GM12874 (cell line): ENCODE results near the gene HOXD12.

Experiments used
- CTCF ChIP-seq: IDR thresholded peaks from 2 replicates; pipeline ENCODE4 v1.5.1; 2011; ENCODE audit warnings: low read depth, mild to moderate bottlenecking, control low read depth, low read length, moderate library complexity; ENCODE audit not compliant: insufficient read depth

The HOXD12 gene

GRCh38 chr2:176082525-176082823, 17.1 kb upstream of the HOXD12 start:
- no peak for TF ChIP-seq CTCF

GRCh38 chr2:176082824-176083751, 16.5 kb upstream of the HOXD12 start:
- TF ChIP-seq CTCF, result no peak

DNA sequence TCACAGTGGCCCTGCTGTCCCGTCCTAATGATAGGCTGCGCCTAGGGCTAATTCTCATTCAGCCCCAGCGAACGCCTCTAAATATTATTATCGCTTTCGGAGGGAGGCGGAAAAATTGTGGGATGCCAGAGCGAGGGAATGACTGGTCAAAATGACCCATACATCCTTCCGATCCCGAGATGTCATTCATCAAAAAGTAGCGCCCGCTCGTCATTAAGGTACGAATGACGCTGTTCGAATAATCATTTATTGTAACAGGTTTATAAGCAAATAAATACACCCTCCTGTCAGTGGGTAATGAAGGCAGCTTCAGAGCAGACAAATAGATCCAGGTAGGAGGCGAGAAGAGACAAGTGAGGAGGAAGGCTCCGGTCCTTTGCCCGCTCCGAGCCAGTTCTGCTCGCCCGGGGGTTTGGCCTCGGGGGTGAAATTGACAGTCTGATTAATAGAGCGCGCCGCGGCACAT, 15.8 kb upstream of the HOXD12 start, which contains the start of gene EVX2:
TSS of gene EVX2 (minus strand) at position 167 of the 466 bp plus-strand sequence. CDS start 186 bp downstream, outside the sequence.
- no peak for TF ChIP-seq CTCF

- no peak for TF ChIP-seq CTCF
Observed at GRCh38 chr2:176084611-176085119, 14.9 kb upstream of the HOXD12 start.

DNA sequence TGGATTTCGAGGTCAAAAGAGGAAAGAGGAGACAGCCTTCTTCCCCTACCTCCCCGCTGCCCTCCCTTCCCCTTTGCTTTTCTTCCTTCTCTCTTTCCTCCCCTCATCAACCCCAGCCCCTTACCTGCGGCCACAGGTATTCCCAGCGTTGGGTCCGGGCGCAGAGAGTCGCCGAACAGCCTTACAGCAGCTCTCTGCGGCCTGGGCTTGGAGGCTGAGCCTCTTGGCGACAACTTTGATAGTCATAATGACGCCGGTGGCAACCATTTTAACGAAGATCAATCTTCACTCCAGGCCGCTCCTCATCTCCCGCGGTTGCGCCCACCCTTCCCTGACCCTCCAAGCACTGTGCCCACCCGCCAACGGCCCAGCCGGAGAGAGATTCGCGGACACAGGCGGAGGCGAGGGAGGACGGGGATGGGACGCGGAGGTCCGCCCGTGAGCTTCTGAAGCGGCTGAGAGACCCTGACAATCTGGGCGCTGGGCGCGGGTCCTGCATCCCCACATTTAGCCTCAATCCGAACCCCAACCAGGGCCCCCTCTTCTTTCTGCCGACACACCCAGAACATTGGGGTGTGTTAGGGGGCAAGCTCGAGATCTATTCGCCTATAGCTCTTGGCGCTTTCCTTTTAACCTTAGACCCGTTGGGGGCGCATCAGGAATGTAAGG, 14.3 kb upstream of the HOXD12 start:
- TF ChIP-seq CTCF, result no peak

DNA sequence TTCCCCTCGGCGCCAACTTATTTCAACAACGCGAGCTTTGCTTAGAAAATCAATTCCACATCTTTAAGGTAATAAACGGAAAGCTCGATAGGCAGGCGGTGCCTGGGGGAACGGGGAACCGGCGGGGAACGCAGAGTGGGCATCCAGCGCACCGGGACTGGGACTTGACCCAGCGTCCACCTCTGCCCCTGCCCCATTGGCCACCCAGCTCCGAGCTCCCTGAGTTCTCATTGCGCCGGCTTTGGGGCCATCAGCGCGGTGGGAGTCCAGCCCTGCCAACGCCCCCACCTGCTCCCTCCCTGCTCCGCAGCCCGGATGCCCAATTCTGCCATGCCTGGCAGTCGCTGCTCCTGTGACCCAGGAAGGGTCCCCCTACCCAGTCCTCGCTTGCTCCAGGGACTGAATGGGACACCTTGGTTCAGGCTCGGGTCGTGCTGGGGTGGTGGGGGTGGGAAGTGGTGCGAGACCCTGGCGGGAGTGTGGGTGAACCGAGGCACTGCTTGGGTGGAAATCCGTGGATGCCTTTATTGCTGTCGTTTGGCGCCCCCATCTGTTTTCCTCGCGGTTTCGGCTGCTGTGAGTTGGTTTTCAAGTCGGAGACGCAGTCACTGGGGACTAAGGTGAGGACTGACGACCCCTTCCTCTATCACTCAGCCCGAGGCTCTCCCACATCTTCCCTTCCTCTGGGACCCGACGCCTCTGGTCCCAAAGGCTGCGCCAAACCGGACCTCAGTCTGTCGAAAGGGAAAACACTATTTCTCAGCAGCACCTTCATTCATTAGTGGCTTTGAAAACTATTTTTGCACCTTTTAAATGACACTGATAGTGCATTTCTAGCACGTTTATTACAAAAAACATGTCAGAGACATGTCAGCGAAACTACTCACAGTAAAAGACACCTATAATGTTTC, 13.5 kb upstream of the HOXD12 start:
- peak; percentile 37; the same call in 1 of the 2 replicates for TF ChIP-seq CTCF
